Measurements from ENCODE around the gene ADAT1. TPM values are rescaled to one million over a fixed set of nuclear protein-coding genes. Genes with fewer than 3 reads are reported as not detected.
"Not testable (repeated sequence)": the region's sequence is repeated elsewhere in the genome, so short reads cannot be mapped to it uniquely, and the experiment has no call there.

The ADAT1 gene
- total RNA-seq, 6 experiments from 2014 or later = 48.3 to 61.2 (median 55.0) TPM

GRCh38 chr16:75606507-75606906, 16.6 kb downstream of the ADAT1 start:
- peaks cover 6% of the 10 kb centered on the region; the same call in 1 of the 2 replicates for H3K4me1 Mint-ChIP-seq (ENCODE audit: low read depth)
- H3K27me3 Mint-ChIP-seq (ENCODE audit: insufficient read depth) = no peaks in the 10 kb centered on the region; the same call in 1 of the 2 replicates
- no peak overlapping the region for H3K27ac Mint-ChIP-seq
- no peaks in the 10 kb centered on the region; the same call in 1 of the 2 replicates for H3K9me3 Mint-ChIP-seq
- H3K4me3 Mint-ChIP-seq = no peak overlapping the region
- TF ChIP-seq CTCF (IDR thresholded peaks at IDR 0.05) = no peak
- peaks cover 35% of the 10 kb centered on the region for H3K36me3 Mint-ChIP-seq (ENCODE audit: low read depth)
- no peak for DNase-seq

GRCh38 chr16:75603241-75603640, 19.8 kb downstream of the ADAT1 start:
- no peak for TF ChIP-seq CTCF (IDR thresholded peaks at IDR 0.05)
- Mint-ChIP-seq H3K36me3 (ENCODE audit: low read depth) (peaks cover 41% of the 10 kb centered on the region), H3K4me3 (no peak overlapping the region), H3K9me3 (no peaks in the 10 kb centered on the region; the same call in 1 of the 2 replicates), H3K4me1 (ENCODE audit: low read depth) (peaks cover 8% of the 10 kb centered on the region; the same call in 1 of the 2 replicates), H3K27me3 (ENCODE audit: insufficient read depth) (no peaks in the 10 kb centered on the region; the same call in 1 of the 2 replicates), H3K27ac (no peak overlapping the region)
- no peak for DNase-seq

GRCh38 chr16:75599452-75600277, 23.4 kb downstream of the ADAT1 start:
- no peaks in the 10 kb centered on the region; the same call in 1 of the 2 replicates for H3K27me3 Mint-ChIP-seq (ENCODE audit: insufficient read depth)
- peaks cover 14% of the 10 kb centered on the region for H3K4me1 Mint-ChIP-seq (ENCODE audit: low read depth)
- H3K36me3 Mint-ChIP-seq (ENCODE audit: low read depth) = peaks cover 48% of the 10 kb centered on the region
- no peak overlapping the region for H3K4me3 Mint-ChIP-seq
- peak overlapping the region; percentile 70 for H3K27ac Mint-ChIP-seq
- H3K9me3 Mint-ChIP-seq = no peaks in the 10 kb centered on the region; the same call in 1 of the 2 replicates
- peak; percentile 6 for DNase-seq
- TF ChIP-seq CTCF (IDR thresholded peaks at IDR 0.05) = no peak

- peaks cover 17% of the 10 kb centered on the region for H3K36me3 Mint-ChIP-seq (ENCODE audit: low read depth)
- H3K4me1 Mint-ChIP-seq (ENCODE audit: low read depth) = peaks cover 29% of the 10 kb centered on the region
- H3K4me3 Mint-ChIP-seq = peak overlapping the region; percentile 54
- no peaks in the 10 kb centered on the region for H3K27me3 Mint-ChIP-seq (ENCODE audit: insufficient read depth)
- H3K9me3 Mint-ChIP-seq = no peaks in the 10 kb centered on the region
- TF ChIP-seq CTCF (IDR thresholded peaks at IDR 0.05) = no peak
- peak; percentile 50 for DNase-seq
- peak overlapping the region; percentile 92 for H3K27ac Mint-ChIP-seq
Observed at GRCh38 chr16:75593825-75594820, 29.0 kb downstream of the ADAT1 start.

- Mint-ChIP-seq H3K4me1 (ENCODE audit: low read depth) (peaks cover 29% of the 10 kb centered on the region), H3K4me3 (no peak overlapping the region), H3K36me3 (ENCODE audit: low read depth) (peaks cover 16% of the 10 kb centered on the region), H3K27ac (no peak overlapping the region), H3K9me3 (no peaks in the 10 kb centered on the region), H3K27me3 (ENCODE audit: insufficient read depth) (no peaks in the 10 kb centered on the region)
- no peak for TF ChIP-seq CTCF (IDR thresholded peaks at IDR 0.05)
- DNase-seq = no peak
Observed at GRCh38 chr16:75593308-75593707, 29.8 kb downstream of the ADAT1 start.

- not testable (repeated sequence) for H3K9me3 Mint-ChIP-seq; H3K4me3 Mint-ChIP-seq; H3K27ac Mint-ChIP-seq; H3K27me3 Mint-ChIP-seq (ENCODE audit: insufficient read depth); H3K36me3 Mint-ChIP-seq (ENCODE audit: low read depth); DNase-seq
- H3K4me1 Mint-ChIP-seq (ENCODE audit: low read depth) = peaks cover 29% of the 10 kb centered on the region
Observed at GRCh38 chr16:75591927-75592326, 31.2 kb downstream of the ADAT1 start.
